H1 (cell line): Measurements from ENCODE around the gene MOB1B. TPM values are rescaled to one million over a fixed set of nuclear protein-coding genes. Genes with fewer than 3 reads are reported as not detected.
A peak's percentile ranks its signal among the peaks of the same experiment; 100 is the strongest.

Experiments
- ASH2L ChIP-seq: fragments of 200-600, 300-600 bp; sonication (generic); IDR thresholded peaks from one replicate; pipeline ENCODE4 v1.7.1; 2017; ENCODE audit warnings: low read length
- CTCF ChIP-seq, 3 experiments: IDR thresholded peaks; 1 replicate in 2 of 3; 2 replicates in 1 of 3; pipeline versions ENCODE4 v1.5.1 to v1.6.1; 2011; ENCODE audit warnings: low read length in 3 of 3, mild to moderate bottlenecking in 3 of 3, inconsistent platforms in 2 of 3, low read depth in 1 of 3, moderate library complexity in 1 of 3; ENCODE audit not compliant: insufficient read depth in 1 of 3; ENCODE audit errors: control extremely low read depth in 1 of 3
- E2F6 ChIP-seq: IDR thresholded peaks from 2 replicates; pipeline ENCODE4 v1.6.1; 2012; ENCODE audit warnings: inconsistent platforms
- GABPA ChIP-seq: IDR thresholded peaks from 2 replicates; pipeline ENCODE4 v1.6.1; 2011; ENCODE audit warnings: mild to moderate bottlenecking, low read length, moderate library complexity, borderline replicate concordance; ENCODE audit not compliant: insufficient read depth
- GTF2F1 ChIP-seq: IDR thresholded peaks from 2 replicates; pipeline ENCODE4 v1.6.1; 2012; ENCODE audit warnings: low read depth, low read length, improper control_type of control experiment, borderline replicate concordance
- KDM4A ChIP-seq: IDR thresholded peaks from one replicate; pipeline ENCODE4 v1.7.1; 2012; ENCODE audit warnings: low read depth, mild to moderate bottlenecking, moderate library complexity, low read length, inconsistent platforms; ENCODE audit not compliant: severe bottlenecking
- KDM5A ChIP-seq: fragments of 200-600 bp; IDR thresholded peaks from 2 replicates; pipeline ENCODE4 v1.7.1; 2012; ENCODE audit warnings: mild to moderate bottlenecking, low read length, inconsistent platforms, mixed read lengths
- MAX ChIP-seq: IDR thresholded peaks from 2 replicates; pipeline ENCODE4 v1.6.1; 2012; ENCODE audit warnings: inconsistent platforms
- POLR2A ChIP-seq, 2 experiments: IDR thresholded peaks; 1 replicate in 1 of 2; 2 replicates in 1 of 2; pipeline ENCODE4 v1.6.1; 2011; ENCODE audit warnings: low read depth in 2 of 2, low read length in 2 of 2, mild to moderate bottlenecking in 2 of 2; ENCODE audit errors: control extremely low read depth in 1 of 2
- RAD21 ChIP-seq, 2 experiments: IDR thresholded peaks in 1 of 2; conservative IDR thresholded peaks in 1 of 2; 2 replicates each; pipeline ENCODE4 v1.6.1; 2011; ENCODE audit warnings: low read depth in 2 of 2, low read length in 2 of 2, improper control_type of control experiment in 1 of 2, inconsistent platforms in 1 of 2, mild to moderate bottlenecking in 1 of 2, moderate library complexity in 1 of 2
- RBBP5 ChIP-seq: IDR thresholded peaks from 2 replicates; pipeline ENCODE4 v1.7.1; 2012; ENCODE audit warnings: low read depth, mild to moderate bottlenecking, inconsistent platforms, low read length, moderate library complexity, borderline replicate concordance
- SAP30 ChIP-seq: fragments of 300-600 bp; sonication (generic); IDR thresholded peaks from 2 replicates; pipeline ENCODE4 v1.7.1; 2012; ENCODE audit warnings: low read length, moderate library complexity, mild to moderate bottlenecking, inconsistent platforms; ENCODE audit not compliant: insufficient read depth, insufficient replicate concordance
- TAF1 ChIP-seq: IDR thresholded peaks from 2 replicates; pipeline ENCODE4 v1.6.1; 2011; ENCODE audit warnings: mild to moderate bottlenecking, low read depth, low read length
- TBP ChIP-seq: IDR thresholded peaks from 2 replicates; pipeline ENCODE4 v1.6.1; 2011; ENCODE audit warnings: low read depth, low read length, improper control_type of control experiment
- TCF12 ChIP-seq: IDR thresholded peaks from 2 replicates; pipeline ENCODE4 v1.6.1; 2011; ENCODE audit warnings: low read depth, mild to moderate bottlenecking, low read length
- polyA plus RNA-seq, 7 experiments: library from polyadenylated mRNA; depleted of rRNA in 3 of 7; stranded (reverse) in 5 of 7; unstranded in 2 of 7; fragments of >200 nt in 5 of 7; fragments of 200-250 nt in 2 of 7; gene quantifications; 1 replicate in 5 of 7; 2 replicates in 1 of 7; 4 replicates in 1 of 7; pipeline versions ENCODE4 v1.2.1 to v1.2.3, GENCODE V29; 2011 to 2013; ENCODE audit warnings: missing spikeins in 2 of 7, mixed read lengths in 2 of 7
- total RNA-seq: library from RNA; stranded (reverse); fragmentation: NEBNext Ultra II Directional; extraction: Animal tissue kit (Norgen Biotek cat#: 25700); gene quantifications from 2 replicates; pipeline ENCODE4 v1.2.1, GENCODE V29; 2021
- TF ChIP-seq, protein P1 (sequence below): IDR thresholded peaks from 2 replicates; pipeline ENCODE4 v1.6.1; 2011; ENCODE audit warnings: low read depth, mild to moderate bottlenecking, low read length; ENCODE audit not compliant: insufficient read depth

The MOB1B gene
- total and polyA plus RNA-seq, 2 of the 8 experiments (the other 6 are each of a cell fraction or from before 2014, with no cell fraction given), result 3.8 to 33.5 TPM

DNA sequence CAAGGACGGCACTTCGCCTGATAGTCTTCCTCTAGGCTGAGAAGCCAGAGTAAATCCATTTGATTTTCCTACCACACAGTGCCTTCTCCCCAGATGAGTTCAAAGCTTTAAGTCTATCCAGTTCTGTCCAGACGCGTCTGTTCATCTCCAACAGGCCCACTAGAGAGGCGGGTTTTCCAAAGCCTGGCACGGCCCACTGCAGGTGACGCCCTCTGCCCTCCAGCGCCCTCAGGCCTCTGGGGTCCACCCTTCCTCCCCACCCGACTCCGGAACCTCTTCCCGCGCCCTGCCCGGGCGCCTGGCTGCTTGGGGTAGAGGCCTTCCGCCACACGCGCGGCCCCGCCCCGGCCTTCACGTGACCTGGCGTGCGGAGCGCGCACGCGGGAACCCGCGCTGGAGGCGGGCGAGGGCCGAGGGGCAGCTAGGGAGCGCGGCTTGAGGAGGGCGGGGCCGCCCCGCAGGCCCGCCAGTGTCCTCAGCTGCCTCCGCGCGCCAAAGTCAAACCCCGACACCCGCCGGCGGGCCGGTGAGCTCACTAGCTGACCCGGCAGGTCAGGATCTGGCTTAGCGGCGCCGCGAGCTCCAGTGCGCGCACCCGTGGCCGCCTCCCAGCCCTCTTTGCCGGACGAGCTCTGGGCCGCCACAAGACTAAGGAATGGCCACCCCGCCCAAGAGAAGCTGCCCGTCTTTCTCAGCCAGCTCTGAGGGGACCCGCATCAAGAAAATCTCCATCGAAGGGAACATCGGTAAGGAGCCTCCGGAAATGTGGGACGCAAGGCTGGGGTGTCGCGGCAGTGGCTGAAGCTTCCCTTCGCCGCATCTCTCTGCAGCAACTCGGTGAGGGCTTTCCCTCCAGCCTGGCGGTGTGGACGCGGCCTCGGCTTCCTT is 91.3 kb downstream of the MOB1B start, which contains the start of gene DCK (continued):
- TF ChIP-seq TCF12 (0 out of 2 replicates have a peak, but pooled peaks have one; percentile 26), RBBP5 (peak; percentile 94), CTCF (IDR thresholded peaks at IDR 0.05; ENCODE audit: control extremely low read depth in 1 of 3, insufficient read depth in 1 of 3, low read depth in 1 of 3, low read length in 3 of 3) (peak in 1 of 3 experiments; percentile 3; a peak in 1 of 4 replicates), SAP30 (no peak), KDM5A (0 out of 2 replicates have a peak, but pooled peaks have one; percentile 21), TAF1 (peak; percentile 82), TBP (peak; percentile 78; the same call in 1 of the 2 replicates), POLR2A (IDR thresholded peaks at IDR 0.05; ENCODE audit: control extremely low read depth in 1 of 2, low read depth in 2 of 2, low read length in 2 of 2) (peak; percentile 82 to 88), RAD21 (IDR thresholded peaks at IDR 0.05 in 1 of 2, conservative IDR thresholded peaks at IDR 0.05 in 1 of 2; ENCODE audit: low read depth in 2 of 2, low read length in 2 of 2) (peak in 1 of 2 experiments; percentile 12; a peak in 1 of 4 replicates), GABPA (no peak), KDM4A (peak; percentile 47), E2F6 (peak; percentile 83), MAX (peak; percentile 90), ASH2L (peak; percentile 89), GTF2F1 (no peak)
- TF ChIP-seq, protein P1, sequence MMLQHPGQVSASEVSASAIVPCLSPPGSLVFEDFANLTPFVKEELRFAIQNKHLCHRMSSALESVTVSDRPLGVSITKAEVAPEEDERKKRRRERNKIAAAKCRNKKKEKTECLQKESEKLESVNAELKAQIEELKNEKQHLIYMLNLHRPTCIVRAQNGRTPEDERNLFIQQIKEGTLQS, result peak; percentile 83
- TF ChIP-seq, all 59 proteins: peak for 18
